HG03025 (cell line): ENCODE data around the gene FBXL4.
A peak's percentile ranks its signal among the peaks of the same experiment; 100 is the strongest.

Experiments used
- ATAC-seq: cut with Tn5 transposase; IDR thresholded peaks from one replicate; pipeline ENCODE4 v1.9.1; 2021; ENCODE audit warnings: mild to moderate bottlenecking, moderate library complexity; ENCODE audit not compliant: unreplicated experiment, low FRiP score

FBXL4 gene

DNA sequence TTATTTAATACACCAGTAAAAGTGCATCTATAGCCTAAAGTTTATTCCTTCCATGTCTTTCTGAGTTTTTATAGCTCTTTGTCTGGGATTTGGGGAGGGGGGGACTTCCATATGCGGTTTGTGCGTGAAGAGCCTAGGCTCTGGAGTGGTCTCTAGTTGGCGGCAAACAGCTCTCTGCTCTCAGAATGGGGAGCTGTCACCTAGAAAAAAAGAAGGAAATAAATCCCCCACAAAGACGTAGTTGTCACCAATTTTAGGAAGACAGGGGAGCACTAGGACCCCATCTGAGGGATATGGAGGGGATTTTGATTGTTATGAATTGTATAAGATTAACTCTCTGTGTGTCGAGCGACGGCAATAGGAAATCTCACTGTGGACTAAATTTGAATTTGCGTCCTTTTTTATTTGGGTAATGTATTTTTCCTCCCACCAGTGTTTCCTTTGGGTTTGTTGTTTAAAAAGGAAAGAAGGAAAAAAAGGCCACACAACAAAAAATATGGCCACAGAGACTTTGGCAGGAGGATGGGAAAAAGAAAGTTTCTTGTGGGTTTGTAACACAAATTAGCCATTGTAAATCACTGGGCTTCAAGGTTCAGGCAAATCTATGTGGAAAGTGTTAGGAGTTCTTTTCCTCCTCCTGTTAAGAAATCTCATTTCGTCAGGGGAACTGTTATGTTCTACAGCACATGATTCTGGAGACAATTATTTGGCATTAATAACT, 106.0 kb downstream of the FBXL4 start:
- no peak for ATAC-seq

DNA sequence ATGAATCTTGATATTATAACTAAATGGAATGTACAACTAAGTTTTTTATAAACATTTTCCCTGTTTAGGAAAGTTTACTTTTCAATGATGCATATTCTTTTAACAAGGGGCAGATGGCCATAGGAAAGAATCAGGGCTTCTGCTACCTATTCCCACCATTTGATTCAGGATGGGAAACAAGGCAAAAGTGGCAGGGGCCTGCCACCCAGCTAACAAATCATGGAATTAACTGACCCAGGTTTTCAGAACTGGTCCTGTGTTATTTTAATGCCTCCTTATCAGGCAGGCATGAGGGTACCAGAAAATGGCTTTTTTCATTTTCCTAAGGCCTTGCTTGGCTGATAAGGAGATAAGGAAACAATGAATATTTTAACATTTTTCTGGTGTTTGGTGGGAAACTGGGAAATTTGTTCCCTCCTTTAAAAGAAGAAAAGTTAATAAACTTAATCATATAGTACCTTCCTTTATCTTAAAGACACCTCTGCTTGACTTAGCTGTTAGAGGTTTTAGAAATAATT, 106.7 kb downstream of the FBXL4 start:
- no peak for ATAC-seq

DNA sequence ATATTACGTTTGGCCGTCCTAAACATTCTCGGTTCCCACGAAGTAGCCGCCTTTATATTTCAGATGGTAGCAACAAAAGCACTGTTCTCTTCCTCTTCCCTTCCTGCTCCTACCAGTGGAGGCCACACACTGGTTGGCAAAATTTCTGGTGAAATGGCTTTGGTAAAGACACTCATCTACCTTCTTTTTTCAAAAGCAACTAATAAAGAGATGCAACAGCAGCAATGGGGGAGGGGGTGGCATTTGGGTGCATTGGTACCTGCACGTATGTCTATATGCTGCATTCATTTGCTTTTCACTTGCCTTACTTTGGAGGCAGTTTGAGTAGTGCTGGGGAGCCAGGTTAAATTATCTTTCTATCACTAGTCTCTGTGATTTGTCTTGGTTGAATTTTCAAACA, 107.4 kb downstream of the FBXL4 start:
- no peak for ATAC-seq

DNA sequence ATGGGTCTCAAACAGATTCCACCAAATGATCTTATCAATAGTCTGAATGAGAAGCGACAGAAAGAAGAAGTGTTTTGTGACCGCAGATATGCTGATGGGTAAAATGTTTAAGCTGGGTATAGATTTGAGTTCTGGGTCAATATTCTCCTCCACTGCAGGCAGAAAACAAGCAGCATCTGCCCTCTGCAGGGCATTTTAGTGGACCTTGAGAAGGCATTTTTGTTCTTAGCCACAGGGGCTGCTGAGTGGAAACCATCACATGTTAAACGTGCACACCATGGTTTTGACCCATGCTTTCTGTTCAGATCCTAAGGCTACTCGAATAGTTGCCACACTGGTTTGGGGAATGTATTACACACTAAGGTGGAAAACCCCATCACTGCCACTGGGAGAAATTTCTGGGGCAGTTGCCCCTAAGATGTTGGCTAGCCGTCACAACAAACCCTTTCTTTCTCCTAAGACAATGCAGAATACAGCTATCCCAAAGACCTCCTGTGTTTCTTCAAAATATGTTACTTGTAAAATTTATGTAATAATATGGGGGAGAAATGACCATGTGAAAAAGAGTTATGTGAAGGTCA, 107.9 kb downstream of the FBXL4 start:
- no peak for ATAC-seq

DNA sequence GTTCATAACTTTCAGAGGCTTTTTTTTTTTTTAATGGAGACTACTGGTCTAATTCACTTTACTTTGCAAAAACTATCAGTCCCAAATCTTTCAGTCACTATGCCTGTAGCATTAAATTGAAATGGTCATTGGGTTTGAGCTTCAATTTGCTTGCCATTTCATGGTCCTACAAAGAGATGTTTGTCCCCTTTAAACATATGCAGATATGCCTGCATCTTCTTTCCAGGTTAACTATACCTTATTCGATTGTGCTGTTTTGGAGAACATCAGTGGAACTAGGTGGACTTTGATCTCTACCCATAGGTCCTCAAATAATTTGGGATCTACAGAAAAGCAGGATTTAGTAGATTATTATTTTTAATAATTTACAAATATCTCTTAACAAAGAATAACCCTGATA, 108.8 kb downstream of the FBXL4 start:
- ATAC-seq = no peak

DNA sequence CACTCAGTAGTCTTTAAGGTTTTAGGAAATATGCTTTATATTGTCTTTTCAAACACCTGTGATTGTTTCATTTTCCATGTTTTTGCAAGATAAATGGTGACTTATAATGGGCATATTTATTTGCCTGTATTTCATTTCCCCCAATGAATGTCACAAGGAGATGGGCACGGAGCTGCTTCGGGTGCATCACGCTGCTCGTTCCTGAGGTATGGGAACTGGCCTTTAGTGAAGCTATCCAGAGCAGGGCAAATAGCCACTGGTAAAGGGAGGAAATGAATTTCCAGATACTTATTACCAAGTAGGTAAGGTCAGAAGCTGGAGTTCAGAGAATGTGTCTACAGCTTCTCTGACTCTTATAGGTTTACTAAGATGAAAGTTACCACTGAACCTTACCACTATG, 109.7 kb downstream of the FBXL4 start:
- no peak for ATAC-seq

DNA sequence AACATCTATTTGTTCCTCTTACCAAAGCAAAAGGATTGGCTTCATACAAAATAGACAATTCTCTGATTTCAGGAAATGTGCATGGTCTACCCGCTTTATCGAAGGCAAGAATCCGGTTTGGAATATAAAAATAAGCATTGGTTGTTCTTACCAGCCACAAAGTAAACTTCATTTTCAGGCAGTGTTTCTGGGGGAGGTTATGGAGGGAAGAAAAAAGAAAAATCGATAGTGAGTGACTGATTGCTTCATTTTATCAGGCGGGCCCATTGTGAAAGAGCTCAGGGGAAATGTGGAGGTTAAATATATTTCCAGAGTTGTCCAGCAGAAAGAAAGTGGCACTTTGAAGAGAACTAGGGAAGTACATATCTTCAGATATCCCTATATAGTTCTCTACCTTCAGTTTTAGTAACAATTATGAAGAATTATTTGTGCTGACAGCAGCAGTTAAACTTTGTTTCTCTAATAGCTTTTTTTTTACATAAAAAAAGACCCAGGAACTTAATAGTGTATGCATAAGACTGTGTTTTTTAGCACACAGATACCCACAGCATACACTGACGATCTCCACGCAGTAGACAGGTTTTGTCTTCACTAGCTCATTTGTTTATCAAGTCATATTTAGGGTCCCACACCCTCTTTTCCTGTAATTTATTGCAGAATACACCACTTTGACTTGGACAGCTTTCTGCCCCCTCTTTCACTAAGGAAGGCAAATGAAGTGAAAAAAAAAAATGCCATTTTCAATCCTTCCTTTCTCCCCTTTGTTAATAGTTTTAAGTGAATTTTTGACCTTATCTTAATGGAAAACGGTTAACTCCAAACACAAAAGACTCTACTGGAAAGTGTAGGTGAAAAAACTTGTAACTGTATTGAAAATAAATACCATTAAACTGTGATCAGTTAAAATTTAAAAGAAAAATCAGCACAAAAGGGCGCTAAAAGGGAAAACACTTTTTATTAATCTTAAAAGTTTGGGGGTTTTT, 110.5 kb downstream of the FBXL4 start:
- ATAC-seq = no peak

DNA sequence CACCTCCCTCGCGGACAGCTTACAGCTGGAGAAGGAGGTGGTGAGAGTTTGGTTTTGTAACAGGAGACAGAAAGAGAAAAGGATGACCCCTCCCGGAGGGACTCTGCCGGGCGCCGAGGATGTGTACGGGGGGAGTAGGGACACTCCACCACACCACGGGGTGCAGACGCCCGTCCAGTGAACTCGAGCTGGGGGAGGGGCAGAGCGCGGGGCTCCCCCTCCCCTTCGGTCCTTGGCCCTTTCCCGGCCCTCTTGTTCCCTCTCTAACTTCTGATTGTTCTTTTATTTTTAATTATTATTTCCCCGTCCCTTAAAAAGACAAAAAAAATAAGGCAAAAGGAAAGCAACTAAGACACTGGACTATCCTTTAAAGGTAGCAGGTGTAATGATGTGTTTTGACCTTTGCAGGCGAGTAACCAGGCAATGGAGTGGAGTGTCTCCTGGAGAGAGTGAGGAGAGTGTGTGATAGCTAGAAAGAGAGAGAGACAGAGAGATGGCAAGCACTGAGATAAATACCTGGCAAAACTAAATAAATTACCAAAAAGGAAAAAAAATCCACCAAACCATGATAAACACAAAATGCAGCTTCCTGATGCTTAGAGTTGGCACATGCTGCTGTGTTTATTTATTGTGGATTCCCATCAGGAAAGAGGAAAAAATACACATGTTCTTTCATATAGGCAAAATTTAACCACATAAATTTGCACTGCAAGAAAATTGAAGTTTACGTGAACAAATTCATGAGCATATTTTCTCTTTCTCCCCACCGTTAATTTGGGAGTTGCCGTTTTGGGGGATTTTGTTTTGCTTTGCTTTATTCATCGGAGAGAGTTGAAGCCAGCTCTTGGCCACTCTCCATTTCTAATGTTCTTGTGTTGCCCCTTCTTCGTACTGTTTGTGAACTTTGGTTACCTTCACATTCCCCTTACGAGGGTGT, 111.5 kb downstream of the FBXL4 start:
- ATAC-seq = no peak

DNA sequence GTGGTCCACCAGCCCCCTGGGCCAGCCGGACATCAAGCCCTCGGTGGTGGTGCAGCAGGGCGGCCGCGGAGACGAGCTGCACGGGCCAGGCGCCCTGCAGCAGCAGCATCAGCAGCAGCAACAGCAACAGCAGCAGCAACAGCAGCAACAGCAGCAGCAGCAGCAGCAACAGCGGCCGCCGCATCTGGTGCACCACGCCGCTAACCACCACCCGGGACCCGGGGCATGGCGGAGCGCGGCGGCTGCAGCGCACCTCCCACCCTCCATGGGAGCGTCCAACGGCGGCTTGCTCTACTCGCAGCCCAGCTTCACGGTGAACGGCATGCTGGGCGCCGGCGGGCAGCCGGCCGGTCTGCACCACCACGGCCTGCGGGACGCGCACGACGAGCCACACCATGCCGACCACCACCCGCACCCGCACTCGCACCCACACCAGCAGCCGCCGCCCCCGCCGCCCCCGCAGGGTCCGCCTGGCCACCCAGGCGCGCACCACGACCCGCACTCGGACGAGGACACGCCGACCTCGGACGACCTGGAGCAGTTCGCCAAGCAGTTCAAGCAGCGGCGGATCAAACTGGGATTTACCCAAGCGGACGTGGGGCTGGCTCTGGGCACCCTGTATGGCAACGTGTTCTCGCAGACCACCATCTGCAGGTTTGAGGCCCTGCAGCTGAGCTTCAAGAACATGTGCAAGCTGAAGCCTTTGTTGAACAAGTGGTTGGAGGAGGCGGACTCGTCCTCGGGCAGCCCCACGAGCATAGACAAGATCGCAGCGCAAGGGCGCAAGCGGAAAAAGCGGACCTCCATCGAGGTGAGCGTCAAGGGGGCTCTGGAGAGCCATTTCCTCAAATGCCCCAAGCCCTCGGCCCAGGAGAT, 112.4 kb downstream of the FBXL4 start:
- ATAC-seq = no peak

DNA sequence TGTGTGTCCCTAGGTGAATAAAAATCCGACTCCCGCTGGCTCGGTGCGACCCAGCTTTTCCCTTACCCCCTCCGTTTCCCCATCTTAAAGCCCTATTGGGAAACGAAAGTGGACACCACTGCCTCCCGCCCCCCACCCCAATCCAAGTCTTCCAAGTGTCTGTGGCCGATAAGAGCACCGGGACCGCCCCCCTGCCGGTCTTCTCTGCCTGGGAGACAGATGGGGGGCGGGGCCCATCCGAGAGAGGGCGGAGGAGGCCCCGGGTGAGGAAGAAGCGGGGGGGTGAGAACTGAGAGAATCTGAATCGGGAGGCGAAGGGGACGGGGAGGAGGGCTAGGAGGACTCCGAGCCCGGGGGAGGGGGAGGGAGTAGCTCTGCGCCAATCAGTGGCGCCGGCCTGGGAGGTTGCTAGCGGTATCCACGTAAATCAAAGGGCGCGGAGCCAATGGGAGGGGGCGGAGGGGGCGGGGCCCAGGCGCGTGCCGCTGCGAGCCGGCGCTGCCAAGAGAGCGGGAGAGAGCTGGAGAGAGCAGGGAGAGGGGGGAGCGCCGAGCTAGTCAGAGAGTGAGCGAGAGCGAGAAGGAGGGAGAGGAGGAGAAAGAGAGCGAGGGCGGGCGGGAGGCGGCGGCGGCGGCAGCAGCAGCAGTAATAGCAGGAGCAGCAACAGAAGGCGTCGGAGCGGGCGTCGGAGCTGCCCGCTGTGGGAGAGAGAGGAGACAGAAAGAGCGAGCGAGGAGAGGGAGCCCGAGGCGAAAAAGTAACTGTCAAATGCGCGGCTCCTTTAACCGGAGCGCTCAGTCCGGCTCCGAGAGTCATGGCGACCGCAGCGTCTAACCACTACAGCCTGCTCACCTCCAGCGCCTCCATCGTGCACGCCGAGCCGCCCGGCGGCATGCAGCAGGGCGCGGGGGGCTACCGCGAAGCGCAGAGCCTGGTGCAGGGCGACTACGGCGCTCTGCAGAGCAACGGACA, 113.4 kb downstream of the FBXL4 start, which contains the start of gene POU3F2:
Gene POU3F2, plus strand, starts transcription at position 515 of the 972 bp plus-strand sequence. Its CDS starts 300 bp downstream, at position 815.
- peak; percentile 64 for ATAC-seq

DNA sequence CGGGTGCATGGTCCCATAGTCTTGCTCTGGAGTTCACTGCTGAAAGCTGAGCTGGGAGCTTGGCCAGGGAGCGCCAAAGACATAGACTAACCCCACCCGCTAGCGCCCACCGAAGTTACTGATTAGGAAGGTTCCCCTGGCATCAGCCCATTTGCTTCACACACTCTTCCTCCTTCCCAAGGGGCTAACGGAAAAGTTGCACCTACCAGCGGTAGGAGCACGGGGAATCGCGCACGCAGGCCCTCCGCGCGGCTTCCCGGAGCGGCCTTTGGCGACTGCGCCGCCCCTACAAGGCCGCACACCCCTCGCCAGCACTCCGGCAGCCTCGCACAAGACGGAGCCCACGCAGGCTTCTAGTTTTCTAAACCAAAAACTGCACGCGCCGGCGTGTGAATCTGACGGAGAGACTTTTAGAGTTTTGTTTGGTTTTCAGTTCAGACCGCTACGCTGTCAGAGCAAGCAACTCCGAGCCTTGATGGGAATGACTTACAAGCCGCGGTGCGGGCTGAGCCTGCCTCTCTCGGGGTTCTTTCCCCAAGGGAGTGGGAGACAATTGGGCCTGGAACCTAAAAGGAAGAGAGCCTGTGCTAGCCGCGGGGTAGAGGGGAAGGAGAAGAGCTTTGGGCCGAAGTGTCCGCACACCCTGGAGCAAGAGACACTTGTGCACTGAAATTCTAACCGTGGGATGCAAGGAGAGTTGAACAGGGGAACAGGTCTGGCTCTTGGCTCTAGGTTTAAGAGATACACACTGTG, 114.3 kb downstream of the FBXL4 start:
- no peak for ATAC-seq

DNA sequence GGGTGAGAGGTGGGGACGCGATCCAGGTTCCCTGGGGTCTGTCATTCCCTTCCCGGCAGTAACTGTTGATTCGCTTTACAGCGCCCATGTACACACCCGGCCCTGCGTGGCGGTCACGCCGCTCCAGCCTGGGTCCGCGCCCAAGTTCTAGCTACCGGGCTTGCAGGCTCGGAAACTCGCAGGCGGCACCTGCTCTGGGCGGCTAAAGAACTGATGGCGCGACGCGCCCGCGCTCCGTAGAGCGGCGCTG, 114.8 kb downstream of the FBXL4 start:
- no peak for ATAC-seq

DNA sequence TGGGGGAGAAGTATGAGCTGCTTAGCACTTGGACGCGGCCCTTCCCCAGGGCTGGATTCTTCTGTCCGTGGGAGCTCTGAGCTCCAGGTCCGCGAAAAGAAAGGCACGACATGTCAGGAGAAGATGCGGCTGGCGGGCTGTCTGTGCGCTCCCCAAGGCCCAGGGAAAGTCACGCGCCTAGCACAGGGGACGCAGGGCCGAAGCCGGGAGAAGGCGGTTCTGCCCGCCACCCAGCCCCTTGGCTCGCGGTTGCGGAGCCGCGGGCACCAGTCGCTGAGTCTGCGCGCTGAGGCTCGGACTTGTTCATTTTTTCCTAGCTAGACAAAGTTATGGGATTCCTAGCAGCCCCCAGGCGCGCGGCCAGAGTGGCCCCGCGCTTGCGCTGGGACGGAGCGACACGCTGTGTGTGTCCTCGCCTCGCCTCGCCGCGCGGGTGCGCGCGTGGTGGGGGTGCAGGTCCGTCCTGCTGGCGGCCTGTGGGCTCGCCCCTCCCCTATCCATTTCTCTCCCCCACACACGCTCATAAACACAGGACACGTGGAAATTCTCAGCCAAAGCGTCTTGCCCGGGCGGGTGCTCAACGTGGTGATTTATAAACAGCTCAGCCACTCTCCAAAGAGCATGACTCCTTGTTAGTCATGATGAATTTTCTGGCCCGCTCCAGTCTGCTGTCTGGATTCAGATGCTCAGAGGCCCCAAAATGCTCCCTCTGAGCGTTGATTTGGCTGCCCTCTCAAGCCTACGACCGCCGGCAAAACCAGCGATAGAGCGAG, 115.3 kb downstream of the FBXL4 start:
- no peak for ATAC-seq

DNA sequence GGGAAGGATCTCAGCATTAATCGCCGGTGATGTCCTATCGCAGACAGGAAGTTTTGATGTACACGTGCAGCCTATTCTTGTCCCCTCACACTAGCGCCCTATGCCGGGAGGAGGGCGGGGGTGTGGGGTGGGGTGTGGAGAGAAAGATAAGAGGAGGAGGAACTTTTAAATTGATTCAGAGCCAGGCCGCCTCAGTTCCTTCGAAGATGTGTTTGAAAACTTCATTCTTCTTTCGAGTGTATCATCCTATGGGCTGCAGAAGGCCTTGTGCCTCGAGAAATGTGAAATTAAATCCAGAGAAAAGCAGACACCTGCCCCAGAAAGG, 115.8 kb downstream of the FBXL4 start:
- ATAC-seq = no peak

DNA sequence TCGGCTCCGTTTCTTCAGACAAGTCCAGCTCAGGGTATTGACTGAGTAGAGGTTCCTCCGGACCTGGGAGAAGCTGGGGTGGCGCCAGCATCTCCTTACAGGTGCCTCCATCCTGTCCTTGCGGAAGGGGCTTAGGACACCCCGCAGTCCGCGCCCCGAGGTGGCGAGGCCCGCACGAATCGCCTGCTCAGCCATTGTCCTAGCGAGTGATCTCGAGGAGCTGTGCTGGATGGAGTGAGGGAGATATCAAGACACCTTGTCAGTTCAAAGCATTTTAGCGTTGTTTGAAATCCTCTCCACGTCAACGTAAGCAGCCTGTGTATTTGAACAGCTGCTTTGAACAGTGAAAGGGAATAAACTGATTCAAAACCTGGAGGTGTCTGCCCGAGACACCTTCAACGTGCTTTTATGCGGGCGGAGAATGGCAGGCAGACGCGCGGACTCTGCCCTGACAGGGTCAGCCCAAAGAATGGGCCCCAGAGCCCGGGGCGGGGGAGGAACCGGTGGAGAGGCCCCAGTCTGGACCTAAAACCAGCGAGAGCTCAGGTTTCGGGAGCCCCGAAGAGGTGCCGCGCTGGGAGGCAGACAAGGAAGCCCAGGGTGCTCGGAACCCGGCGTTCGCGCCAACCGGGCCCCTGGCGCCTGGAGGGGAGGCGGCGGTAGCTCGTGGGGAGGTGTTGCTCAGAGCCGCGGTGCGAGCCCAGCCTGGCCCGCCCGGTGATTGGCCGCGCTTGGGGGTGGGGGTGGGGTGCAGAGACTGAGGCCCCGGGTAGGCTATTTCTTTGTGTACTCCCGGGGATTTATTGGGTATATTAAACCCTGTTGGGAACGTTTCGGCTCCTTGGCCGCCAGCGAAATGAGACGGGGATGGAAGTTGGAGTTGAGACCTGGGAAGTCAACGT, 116.4 kb downstream of the FBXL4 start:
- no peak for ATAC-seq

DNA sequence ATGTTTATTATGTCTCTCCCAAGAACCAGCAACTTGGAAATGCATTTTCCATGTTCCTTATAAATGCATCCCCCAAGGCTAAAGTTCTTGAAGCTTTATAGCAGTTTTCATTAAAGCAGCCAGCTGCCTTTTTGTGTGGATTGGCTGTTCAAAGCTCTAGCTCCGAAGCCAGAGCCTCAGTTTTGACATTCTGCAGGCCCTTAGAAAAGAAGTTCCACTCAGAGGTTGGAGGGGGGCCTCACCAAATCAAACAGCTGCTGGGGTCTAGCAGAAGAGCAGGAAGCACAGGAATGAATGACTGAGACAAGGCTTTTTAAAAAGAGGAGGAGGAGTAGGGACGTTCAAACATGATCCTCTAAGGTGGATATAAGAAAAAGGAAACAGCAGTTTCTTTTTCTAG, 117.6 kb downstream of the FBXL4 start:
- no peak for ATAC-seq
